GM18508 (cell line): ENCODE data around the gene PCSK2.
A peak's percentile ranks its signal among the peaks of the same experiment; 100 is the strongest.

Source experiments
- ATAC-seq: cut with Tn5 transposase; IDR thresholded peaks from one replicate; pipeline ENCODE4 v1.9.1; 2021; ENCODE audit warnings: moderate number of reproducible peaks; ENCODE audit not compliant: insufficient read depth, unreplicated experiment

The PCSK2 gene

GRCh38 chr20:17499041-17499440 is 272.2 kb downstream of the PCSK2 start:
- ATAC-seq, result no peak

- no peak for ATAC-seq
These were observed 273.4 kb downstream of the PCSK2 start for GRCh38 chr20:17500271-17500670.

DNA sequence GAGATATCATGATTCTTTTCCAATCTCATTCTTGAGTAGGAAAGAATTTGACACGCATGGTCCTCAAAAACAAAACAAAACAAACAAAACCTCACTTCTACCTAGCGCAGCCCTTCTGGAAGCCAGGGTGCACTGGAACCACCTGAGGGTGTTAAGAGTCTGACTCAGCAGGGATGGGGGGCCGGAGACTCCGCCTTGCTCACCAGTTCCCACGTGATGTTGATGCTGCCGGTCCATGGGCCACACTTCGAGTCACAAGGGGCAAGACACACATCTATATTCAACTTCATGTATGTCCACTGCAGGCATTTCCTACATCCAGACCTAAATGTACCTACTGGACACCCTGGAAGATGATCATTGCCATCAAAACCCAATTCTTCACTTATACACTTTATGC is 274.0 kb downstream of the PCSK2 start:
- no peak for ATAC-seq

DNA sequence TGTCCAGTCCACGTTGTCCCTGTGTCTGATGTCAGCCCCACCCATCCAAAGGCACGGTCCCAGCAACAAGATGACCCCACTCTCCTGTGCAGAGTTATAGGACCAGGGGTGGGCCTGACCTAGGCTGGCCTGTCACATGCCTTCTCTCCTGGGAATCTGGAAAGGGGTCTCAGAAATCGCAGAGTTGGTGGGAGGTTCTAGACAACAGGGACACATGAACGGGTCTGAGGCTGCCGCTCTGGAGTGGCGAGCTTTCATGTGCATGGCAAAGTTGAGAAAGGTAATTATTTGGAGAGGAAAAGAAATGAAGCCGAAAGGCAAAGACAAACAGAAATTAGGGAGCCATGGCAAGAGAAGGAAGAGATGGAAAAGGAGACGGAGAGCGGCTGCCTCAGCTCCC is 274.9 kb downstream of the PCSK2 start:
- no peak for ATAC-seq

DNA sequence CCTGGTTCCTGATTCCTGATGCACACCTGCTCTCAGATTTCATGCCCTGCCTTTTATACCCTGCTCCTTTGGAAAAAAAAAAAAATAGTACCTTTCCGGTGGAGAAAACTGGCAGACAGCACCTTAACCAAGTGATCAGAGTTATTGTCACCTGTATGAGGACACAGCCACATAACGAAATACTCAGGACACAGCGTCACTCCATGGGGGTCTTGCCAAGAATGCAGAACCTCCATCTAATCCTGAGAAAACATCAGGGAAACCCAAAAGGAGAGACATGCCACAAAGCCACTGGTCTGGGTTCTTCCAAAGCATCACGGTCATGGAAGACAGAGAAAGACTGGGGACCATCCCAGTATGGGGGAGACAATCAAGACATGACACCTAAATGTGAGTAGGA is 275.3 kb downstream of the PCSK2 start:
- ATAC-seq, result no peak

DNA sequence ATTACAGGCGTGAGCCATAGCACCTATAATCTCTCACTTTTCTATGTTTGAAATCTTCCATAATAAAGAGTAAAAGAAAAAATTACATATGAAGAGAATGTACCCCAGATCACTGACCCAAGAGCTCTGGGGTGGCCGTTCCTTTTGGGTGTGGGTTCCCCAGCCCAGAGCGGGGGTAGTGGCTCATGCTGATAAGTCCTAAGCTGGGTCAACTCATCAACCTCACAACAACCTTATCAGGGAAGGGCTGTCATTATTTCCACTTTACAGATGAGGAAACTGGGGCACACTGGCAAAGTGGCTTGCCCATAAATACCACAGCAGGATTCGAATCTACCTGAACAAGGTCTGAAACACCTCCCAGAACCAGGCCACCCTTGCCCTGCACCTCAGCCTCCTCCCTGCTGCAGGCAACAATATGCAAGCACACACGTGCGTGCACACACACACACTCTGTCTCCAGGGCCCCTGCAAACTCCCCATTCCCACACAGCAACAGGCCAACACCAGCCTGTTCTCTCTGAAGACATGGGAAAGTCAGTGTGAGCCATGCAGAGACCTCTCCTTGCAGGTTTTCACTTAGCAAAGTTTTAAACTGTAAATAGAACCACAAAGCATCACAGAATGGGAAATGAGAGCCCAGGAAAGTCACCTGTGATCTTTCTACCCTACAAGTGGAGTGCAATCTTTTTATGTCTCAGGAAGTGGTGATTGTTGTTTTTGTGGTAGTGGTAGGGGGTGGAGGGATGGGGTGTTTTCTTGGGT is 276.6 kb downstream of the PCSK2 start:
- ATAC-seq, result no peak

DNA sequence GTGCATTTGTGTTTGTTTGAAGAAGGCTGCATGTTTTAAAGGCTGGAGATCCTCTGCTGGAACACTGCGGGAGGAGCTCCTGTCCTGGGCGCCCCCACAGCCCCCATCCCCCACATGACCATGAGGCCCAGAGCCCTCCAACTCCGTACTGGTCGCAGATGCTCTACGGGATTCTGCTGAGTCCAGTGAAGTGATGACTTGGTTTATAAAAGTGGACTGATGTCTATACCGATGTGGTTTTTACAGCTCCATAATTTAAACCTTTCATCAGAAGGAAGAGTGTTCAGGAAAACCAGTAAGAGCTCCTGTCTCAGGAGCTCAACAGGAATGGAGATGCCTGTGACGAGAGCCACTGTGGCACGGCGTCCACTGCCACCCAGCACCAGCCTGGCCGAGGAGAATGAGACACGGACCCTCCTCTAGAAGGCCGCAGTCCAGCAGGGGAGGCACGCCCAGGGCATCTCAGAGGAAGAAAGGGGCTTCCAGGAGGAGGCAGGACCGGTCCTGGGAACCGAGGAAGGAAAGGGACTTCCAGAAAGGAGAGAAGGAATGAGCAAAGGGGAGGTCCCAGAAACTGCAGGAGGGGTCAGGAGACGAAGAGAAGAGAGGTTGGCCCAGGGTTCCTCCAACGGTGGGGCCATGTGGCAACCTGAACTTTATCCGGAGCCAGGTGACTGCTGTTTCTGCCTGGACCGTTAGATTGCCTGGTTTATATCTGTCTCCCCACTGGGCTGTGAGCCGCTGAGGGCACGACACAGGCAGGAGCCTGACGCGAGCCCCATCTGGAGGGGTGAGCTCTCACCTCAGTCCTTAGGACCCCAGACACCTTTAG is 277.4 kb downstream of the PCSK2 start:
- ATAC-seq, result peak; percentile 7

DNA sequence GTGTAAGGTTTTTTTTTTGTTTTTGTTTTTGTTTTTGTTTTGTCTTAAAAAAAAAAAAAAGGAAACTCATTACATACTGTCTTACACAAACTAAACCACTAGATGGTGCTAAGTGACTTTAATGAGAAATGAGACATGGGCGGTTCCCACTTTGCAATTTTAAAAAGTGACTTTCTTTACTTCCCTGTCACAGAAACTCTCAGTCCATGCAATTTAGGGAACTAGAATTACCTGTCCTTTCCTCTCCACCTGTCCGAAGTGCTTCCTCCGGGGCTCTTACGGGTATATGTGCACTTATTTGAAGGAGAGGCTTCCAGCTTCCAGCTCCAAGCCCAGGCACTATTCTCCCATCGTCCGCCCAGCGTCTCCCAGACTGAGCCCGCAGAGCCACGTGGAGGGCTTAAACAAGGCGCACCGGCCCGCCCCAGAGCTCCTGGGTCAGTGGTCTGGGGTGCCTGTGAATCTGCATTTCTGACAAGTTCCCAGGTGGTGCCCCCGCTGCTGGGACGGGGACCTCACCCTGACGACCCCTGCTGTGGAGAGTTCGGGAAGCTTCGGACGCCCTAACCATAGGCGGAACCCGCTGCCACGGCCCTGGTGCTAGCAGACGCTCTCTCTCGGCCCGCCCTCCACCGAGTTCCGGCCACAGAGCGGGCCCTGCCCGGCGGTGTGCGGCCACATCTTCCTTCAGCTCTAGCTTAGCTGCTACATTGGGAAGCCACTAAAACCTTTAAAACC is 278.2 kb downstream of the PCSK2 start:
- peak; percentile 69 for ATAC-seq

GRCh38 chr20:17505636-17506517 is 279.0 kb downstream of the PCSK2 start:
- ATAC-seq, result no peak

DNA sequence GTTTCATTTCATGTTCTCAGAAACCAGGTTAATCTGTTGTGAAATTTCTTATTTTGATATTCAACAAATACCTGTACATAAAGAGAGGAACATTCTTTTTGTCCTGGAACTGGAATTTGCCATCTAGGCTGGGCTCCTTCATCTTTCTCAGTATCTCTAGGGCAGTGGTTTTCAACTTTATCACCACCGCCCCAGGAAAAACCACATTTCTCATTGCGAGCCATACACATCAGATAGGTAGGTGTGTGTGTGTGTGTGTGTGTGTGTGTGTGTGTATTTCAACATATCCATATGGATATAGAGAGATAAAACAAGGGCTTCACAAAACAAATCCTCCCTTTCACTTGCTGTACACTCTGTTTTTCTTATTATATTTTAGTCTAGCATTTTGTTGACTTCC is 280.2 kb downstream of the PCSK2 start:
- no peak for ATAC-seq

DNA sequence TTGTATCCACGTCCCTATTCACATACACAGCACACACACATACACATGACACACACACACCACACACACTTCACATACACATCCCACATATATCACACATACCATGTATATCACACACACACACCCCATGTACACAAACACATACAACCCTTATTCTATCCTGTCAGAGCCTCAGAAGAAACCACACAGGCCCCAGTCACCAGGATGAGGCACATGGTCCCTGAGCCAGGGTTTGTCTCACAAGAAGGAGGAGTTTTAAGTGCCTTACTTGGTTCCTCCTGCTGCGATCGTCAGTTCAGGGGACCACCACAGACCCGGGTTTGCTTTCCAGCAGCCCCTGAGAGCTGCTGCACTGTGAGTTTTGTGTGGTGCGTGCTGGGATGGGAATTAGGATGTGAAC is 280.7 kb downstream of the PCSK2 start:
- no peak for ATAC-seq

GRCh38 chr20:17508756-17509155 is 281.9 kb downstream of the PCSK2 start:
- ATAC-seq, result no peak

DNA sequence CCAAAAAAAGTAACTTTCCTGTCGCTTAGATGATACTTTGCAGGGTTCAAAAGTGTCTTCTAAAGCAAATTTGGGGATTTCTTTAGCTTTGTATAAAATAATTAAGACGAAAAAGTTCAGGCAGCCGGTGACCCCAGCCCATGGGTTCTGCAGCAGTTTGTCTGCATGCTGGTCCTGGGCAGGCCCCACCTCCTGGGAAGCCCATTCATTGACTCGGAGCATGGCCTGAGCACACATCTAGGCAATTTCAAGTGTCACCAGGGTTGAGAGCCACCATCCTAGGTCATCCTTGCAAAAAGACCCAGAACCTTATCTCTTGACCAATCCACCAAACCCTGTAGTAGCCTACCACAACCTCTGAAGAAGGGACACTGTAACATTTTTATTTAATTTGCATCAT is 283.7 kb downstream of the PCSK2 start:
- no peak for ATAC-seq

DNA sequence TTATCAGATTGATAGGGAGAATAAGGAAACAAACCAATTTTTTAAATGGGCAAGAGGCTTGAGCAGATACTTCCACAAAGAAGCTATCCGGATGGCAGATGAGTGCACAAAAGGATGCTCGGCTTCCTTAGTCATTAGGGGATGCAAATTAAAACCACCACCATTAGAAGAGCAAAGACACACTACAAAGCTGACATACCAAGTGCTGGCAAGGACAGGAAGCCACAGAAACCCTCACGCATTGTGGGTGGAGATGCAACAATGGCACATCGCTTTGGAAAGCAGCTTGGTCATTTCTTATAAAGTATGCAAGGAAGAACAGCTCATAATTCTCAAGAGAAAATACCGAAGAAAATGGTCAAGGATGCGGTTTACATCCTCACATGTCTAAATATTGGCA is 284.6 kb downstream of the PCSK2 start:
- ATAC-seq, result no peak

GRCh38 chr20:17513939-17514338 is 287.1 kb downstream of the PCSK2 start:
- ATAC-seq, result no peak

DNA sequence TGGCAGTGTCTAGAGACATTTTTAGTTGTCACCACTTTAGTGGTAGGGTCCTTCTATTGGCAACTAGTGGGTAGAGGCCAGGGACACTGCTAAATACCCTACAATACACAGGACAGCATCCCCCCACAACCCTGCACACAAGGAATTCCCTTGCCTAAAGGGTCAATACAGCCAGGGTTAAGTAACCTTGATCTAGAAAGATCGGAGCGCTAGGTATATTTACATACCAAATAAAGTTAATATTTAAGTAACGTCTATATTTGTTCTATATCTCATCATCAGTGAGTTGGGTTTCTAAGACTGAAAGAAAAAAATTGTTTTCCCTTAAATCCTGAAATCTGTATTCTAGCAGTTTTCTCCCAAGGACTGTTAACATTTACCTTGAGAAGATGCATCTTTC is 288.2 kb downstream of the PCSK2 start:
- ATAC-seq, result no peak

DNA sequence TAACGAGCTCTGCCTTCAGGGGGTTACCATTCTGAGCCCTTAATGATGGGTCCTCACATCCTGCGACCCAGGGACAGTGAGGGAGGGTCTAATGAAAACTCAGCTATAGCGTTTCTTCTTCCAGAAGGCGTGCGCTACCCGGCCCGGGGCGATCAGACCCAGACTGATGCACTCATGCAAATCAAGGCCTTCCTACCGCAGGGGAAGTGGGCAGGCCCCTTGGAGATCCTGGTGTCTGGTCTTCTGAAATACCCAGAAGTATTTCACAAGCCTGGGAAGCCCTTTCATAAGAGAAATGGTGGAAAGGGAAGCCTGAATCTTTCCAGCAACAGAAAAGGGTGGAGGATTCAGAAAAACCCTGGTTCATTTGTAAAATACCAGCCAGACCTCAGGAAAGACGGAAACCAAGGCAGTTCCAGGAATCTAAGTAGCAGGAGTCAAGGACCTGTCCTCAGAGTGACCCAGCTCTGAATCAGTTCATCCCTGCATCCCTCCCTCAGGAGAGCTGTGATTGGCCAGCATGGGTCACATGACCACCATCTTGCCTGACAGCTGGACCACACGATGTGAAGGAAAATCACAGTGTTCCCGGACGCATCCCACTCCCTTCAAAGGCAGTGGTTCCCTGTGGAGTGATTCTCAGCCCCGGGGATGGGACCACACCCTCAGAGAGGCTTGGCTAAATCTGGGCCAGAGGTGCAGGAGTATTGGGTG is 291.7 kb downstream of the PCSK2 start:
- ATAC-seq, result no peak

DNA sequence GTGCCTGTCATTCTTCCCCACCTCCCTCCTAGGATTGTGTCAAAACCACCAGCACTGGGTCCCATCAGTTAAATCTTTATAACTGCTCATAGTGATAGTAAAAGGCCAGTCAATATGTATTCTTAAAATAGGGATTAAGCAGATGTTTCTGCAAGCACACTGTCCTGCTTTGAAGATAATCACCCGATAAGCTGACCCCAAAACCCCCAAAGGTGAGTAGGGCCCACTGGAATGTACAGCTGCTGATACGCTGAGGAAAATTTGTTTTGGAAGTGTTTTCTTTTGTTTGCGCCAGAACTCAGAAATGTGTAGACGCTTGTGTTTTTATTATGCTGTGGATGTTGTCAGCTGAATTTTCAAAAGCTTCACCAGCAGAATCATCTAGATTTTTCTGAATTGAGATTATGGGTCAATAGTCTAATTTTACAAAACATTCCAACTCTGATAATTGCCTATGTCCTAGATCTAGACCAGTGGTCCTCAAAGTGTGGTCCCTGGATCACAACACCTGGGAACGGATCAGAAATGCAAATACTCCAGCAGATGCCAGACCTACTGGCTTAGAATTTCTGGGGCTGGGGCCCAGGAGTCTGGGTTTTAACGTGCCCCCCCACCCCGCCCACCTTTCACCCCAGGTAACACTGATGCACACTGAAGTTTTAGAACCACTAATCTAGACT is 292.9 kb downstream of the PCSK2 start:
- no peak for ATAC-seq

- ATAC-seq, result no peak
These were observed 293.7 kb downstream of the PCSK2 start for GRCh38 chr20:17520583-17520982.
